ACC112 (cell line): ENCODE data around the gene ARHGEF16.

Experiments
- H2AFZ ChIP-seq: fragments of 200-600 bp; sonication (generic); one replicate; pipeline ENCODE4 v1.6.0; 2017; ENCODE audit warnings: antibody characterized with exemption, low read length; ENCODE audit not compliant: unreplicated experiment
- H3K27ac ChIP-seq: fragments of 200-600 bp; sonication (generic); 2 replicates; pipeline ENCODE4 v1.5.1; 2014; ENCODE audit warnings: low read depth, mild to moderate bottlenecking, antibody characterized with exemption, low read length, moderate library complexity
- H3K27me3 ChIP-seq: fragments of 200-600 bp; sonication (generic); 2 replicates; pipeline ENCODE4 v1.6.1; 2014; ENCODE audit warnings: mild to moderate bottlenecking, antibody characterized with exemption, low read length, moderate library complexity, mixed read lengths; ENCODE audit not compliant: insufficient read depth
- H3K36me3 ChIP-seq: fragments of 200-600 bp; sonication (generic); 2 replicates; pipeline ENCODE4 v1.6.1; 2016; ENCODE audit warnings: mild to moderate bottlenecking, antibody characterized with exemption, low read length, moderate library complexity, mixed read lengths; ENCODE audit not compliant: insufficient read depth
- H3K4me1 ChIP-seq: fragments of 200-600 bp; sonication (generic); one replicate; pipeline ENCODE4 v1.6.1; 2016; ENCODE audit warnings: low read length, mixed read lengths; ENCODE audit not compliant: insufficient read depth, unreplicated experiment, control insufficient read depth
- H3K4me3 ChIP-seq: fragments of 200-600 bp; sonication (generic); 2 replicates; pipeline ENCODE4 v1.5.1; 2014; ENCODE audit warnings: mild to moderate bottlenecking, low read depth, low read length
- H3K79me2 ChIP-seq: fragments of 200-600 bp; sonication (generic); one replicate; pipeline ENCODE4 v1.6.0; 2016; ENCODE audit warnings: low read length; ENCODE audit not compliant: control insufficient read depth, unreplicated experiment, insufficient read depth

ARHGEF16 gene

GRCh38 chr1:3453891-3454810 lies at the start of gene ARHGEF16:
ARHGEF16 (plus strand) TSS chr1:3454665; CDS start chr1:3463085, 8,420 bp downstream.
- Histone ChIP-seq H2AFZ (no peak within 1 kb of the TSS), H3K36me3 (no peaks in the 10 kb centered on the region), H3K4me1 (no peaks in the 10 kb centered on the region), H3K27ac (no peak within 1 kb of the TSS), H3K4me3 (peak within 1 kb of the TSS; percentile 73), H3K79me2 (no peaks in the 10 kb centered on the region), H3K27me3 (peaks cover 20% of the 10 kb centered on the region; the same call in 1 of the 2 replicates)

DNA sequence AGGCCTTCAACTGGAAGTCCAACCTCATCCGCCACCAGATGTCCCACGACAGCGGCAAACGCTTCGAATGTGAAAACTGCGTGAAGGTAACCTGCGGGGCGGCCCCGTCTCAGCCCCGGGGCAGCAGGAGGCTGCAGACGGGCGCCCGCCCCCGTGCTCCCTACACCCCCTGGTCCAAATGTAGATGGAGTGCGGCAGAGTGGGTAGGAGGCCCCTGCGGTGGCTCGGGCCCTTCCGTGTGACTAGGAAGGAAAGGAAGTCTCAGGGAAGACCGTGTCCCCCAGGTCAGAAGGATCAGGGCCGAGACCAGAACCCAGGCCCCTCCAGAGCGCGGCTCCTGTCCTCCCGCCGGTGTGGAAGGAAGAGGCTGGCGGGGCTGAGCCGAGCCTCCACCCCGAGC lies 49.7 kb upstream of the ARHGEF16 start:
- no peaks in the 10 kb centered on the region for H3K79me2 ChIP-seq
- no peaks in the 10 kb centered on the region for H3K27me3 ChIP-seq
- peaks cover 9% of the 10 kb centered on the region for H3K4me1 ChIP-seq
- no peaks in the 10 kb centered on the region for H3K36me3 ChIP-seq
- H2AFZ ChIP-seq: no peak overlapping the region
- H3K27ac ChIP-seq: no peak overlapping the region
- no peak overlapping the region for H3K4me3 ChIP-seq

- H3K27me3 ChIP-seq: no peaks in the 10 kb centered on the region
- no peak overlapping the region for H3K4me3 ChIP-seq
- no peaks in the 10 kb centered on the region for H3K79me2 ChIP-seq
- H2AFZ ChIP-seq: no peak overlapping the region
- peaks cover 9% of the 10 kb centered on the region for H3K4me1 ChIP-seq
- no peak overlapping the region for H3K27ac ChIP-seq
- H3K36me3 ChIP-seq: no peaks in the 10 kb centered on the region
These were observed 49.0 kb upstream of the ARHGEF16 start for GRCh38 chr1:3405491-3405890.

DNA sequence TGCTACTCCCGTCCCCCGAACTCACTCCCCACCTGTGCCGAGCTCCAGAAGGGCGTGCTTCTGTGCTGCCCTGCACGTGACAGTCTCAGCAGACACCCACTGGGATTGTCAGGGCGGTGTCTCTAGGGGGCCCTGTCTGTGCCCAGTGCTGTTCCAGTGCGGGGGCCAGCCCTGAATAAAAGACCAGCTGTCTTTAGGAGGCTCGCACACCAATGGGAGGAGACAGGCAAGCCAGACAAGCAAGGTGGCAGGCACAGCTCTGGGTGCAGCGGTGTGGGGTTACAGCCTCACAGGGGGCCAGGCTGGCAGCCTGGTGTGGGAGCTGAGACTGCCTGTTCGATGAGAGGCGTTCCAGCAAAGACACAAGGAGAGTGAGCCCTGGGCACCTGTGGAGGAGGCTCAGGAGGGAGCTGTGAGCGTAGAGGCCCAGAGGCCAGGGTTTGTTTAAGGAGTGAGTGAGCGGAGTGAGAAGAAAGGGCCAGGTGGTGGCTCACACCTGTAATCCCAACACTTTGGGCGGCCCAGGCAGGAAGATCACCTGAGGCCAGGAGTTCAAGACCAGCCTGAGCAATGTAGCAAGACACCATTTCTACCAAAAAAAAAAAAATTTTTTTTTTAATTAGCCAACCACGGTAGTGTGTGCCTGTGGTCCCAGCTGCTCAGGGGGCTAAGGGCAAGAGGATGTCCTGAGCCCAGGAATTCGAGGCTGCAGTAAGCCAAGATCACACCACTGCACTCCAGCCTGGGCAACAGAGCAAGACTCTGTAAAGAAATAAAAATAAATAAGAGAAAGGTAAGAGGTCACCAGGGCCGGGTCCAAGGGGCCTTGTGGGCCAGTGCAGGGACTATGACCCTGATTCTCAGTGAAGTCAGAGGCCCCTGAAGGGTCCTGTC lies 48.2 kb upstream of the ARHGEF16 start:
- H2AFZ ChIP-seq: no peak overlapping the region
- no peak overlapping the region for H3K4me3 ChIP-seq
- H3K79me2 ChIP-seq: no peaks in the 10 kb centered on the region
- H3K36me3 ChIP-seq: no peaks in the 10 kb centered on the region
- H3K27me3 ChIP-seq: no peaks in the 10 kb centered on the region
- H3K27ac ChIP-seq: no peak overlapping the region
- H3K4me1 ChIP-seq: peaks cover 9% of the 10 kb centered on the region

DNA sequence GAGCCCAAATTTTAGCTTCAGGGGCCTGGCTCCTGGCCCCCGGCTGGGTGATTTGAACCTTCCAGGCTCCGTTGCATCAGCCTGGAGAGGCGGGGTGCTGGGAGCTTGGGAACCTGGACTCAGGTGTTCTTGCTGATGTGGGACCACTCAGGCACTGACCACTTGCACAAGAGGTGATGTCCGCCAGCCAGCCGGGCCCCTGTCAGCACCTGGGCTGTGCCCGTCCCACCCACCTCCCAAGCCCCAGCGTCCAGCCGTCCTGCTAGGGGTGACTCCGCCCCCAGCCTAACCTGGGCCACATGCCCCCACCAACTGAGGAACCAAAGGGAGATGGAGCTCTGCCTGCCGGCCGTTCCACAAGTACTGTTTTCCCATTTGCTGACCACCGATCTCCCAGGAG lies 47.4 kb upstream of the ARHGEF16 start:
- H2AFZ ChIP-seq: no peak overlapping the region
- H3K27ac ChIP-seq: no peak overlapping the region
- no peaks in the 10 kb centered on the region for H3K27me3 ChIP-seq
- H3K36me3 ChIP-seq: no peaks in the 10 kb centered on the region
- peaks cover 8% of the 10 kb centered on the region for H3K4me1 ChIP-seq
- H3K79me2 ChIP-seq: no peaks in the 10 kb centered on the region
- H3K4me3 ChIP-seq: no peak overlapping the region

DNA sequence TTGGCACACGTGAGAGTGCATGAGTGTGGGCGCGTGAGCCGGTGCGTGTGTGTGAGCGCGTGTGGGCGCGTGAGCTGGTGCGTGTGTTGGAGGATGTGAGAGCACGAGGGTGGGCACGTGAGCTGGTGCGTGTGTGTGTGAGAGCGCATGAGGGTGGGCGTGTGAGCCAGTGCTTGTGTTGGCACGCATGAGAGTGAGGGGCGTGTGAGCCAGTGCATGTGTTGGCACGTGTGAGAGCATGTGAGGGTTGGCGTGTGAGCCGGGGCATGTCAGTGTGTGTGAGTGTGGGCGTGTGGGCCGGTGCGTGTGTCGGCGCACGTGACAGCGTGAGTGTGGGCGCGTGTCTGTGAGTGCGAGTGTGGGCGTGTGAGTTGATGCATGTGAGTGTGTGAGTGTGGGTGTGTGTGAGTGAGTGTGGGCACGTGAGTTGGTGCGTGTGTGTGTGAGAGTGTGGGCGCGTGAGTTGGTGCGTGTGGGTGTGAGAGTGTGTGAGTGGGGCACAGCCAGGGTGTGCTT lies 45.7 kb upstream of the ARHGEF16 start:
- no peaks in the 10 kb centered on the region for H3K36me3 ChIP-seq
- no peak overlapping the region for H3K27ac ChIP-seq
- H3K4me1 ChIP-seq: no peaks in the 10 kb centered on the region
- H3K27me3 ChIP-seq: no peaks in the 10 kb centered on the region
- no peak overlapping the region for H2AFZ ChIP-seq
- no peaks in the 10 kb centered on the region for H3K79me2 ChIP-seq
- H3K4me3 ChIP-seq: no peak overlapping the region

- Histone ChIP-seq H3K27me3 (no peaks in the 10 kb centered on the region), H2AFZ (no peak overlapping the region), H3K36me3 (no peaks in the 10 kb centered on the region), H3K4me1 (no peaks in the 10 kb centered on the region), H3K79me2 (no peaks in the 10 kb centered on the region), H3K4me3 (no peak overlapping the region), H3K27ac (no peak overlapping the region)
These were observed 44.9 kb upstream of the ARHGEF16 start for GRCh38 chr1:3409366-3410141.

GRCh38 chr1:3410142-3410925 lies 44.1 kb upstream of the ARHGEF16 start:
- Histone ChIP-seq H3K79me2 (no peaks in the 10 kb centered on the region), H3K4me3 (no peak overlapping the region), H3K36me3 (no peaks in the 10 kb centered on the region), H2AFZ (no peak overlapping the region), H3K4me1 (no peaks in the 10 kb centered on the region), H3K27ac (no peak overlapping the region), H3K27me3 (no peaks in the 10 kb centered on the region)

- Histone ChIP-seq H3K27me3 (no peaks in the 10 kb centered on the region), H3K4me3 (no peak overlapping the region), H3K36me3 (no peaks in the 10 kb centered on the region), H3K27ac (no peak overlapping the region), H2AFZ (no peak overlapping the region), H3K79me2 (no peaks in the 10 kb centered on the region), H3K4me1 (no peaks in the 10 kb centered on the region)
These were observed 42.7 kb upstream of the ARHGEF16 start for GRCh38 chr1:3411806-3412205.
